SU-DHL-6 (cell line): ENCODE results near the gene STK33.

Source experiments
- H2AFZ ChIP-seq: fragments of 200-600 bp; sonication (generic); 2 replicates; pipeline ENCODE4 v1.6.1; 2014; ENCODE audit warnings: low read depth, mild to moderate bottlenecking, moderate library complexity, mixed read lengths, antibody characterized with exemption, low read length; ENCODE audit not compliant: severe bottlenecking
- H3F3A ChIP-seq: fragments of 200-600 bp; shearing (Covaris generic); 2 replicates; pipeline ENCODE4 v1.6.0; 2016; ENCODE audit warnings: antibody characterized with exemption, mild to moderate bottlenecking; ENCODE audit not compliant: insufficient read depth
- H3K27ac ChIP-seq: fragments of 200-600 bp; sonication (generic); 2 replicates; pipeline ENCODE4 v1.5.1; 2016; ENCODE audit warnings: low read depth, mild to moderate bottlenecking, low read length, moderate library complexity, mixed read lengths
- H3K27me3 ChIP-seq: fragments of 200-600 bp; sonication (generic), shearing (Covaris generic); 2 replicates; pipeline ENCODE4 v1.6.0; 2014; ENCODE audit warnings: mild to moderate bottlenecking, low read length
- H3K36me3 ChIP-seq: fragments of 200-600 bp; sonication (generic); 2 replicates; pipeline ENCODE4 v1.6.1; 2014; ENCODE audit warnings: mild to moderate bottlenecking, low read length, mixed read lengths
- H3K4me2 ChIP-seq: fragments of 300-600, 200-600 bp; shearing (Covaris generic), sonication (generic); 2 replicates; pipeline ENCODE4 v1.6.0; 2014; ENCODE audit warnings: low read length, low read depth, mild to moderate bottlenecking; ENCODE audit not compliant: poor library complexity, severe bottlenecking
- H3K4me3 ChIP-seq: fragments of 200-600 bp; sonication (generic); 2 replicates; pipeline ENCODE4 v1.5.1; 2014; ENCODE audit warnings: antibody characterized with exemption, low read length, mild to moderate bottlenecking, mixed read lengths; ENCODE audit not compliant: insufficient read depth, poor library complexity, severe bottlenecking
- H3K79me2 ChIP-seq: fragments of 200-600 bp; sonication (generic); 2 replicates; pipeline ENCODE4 v1.6.1; 2014; ENCODE audit warnings: mild to moderate bottlenecking, low read length, moderate library complexity; ENCODE audit not compliant: insufficient read depth
- H3K9ac ChIP-seq: fragments of 200-600 bp; sonication (generic); 2 replicates; pipeline ENCODE4 v1.7.0; 2014; ENCODE audit warnings: mild to moderate bottlenecking, low read length
- H3K9me2 ChIP-seq: fragments of 200-600 bp; sonication (generic); replicated peaks from 2 replicates; pipeline ENCODE4 v1.6.1; 2014; ENCODE audit warnings: low read length; ENCODE audit not compliant: insufficient read depth
- H3K9me3 ChIP-seq: fragments of 200-600 bp; sonication (generic); 2 replicates; pipeline ENCODE4 v1.6.1; 2014; ENCODE audit warnings: low read length, mixed read lengths; ENCODE audit not compliant: insufficient read depth
- H4K20me1 ChIP-seq: fragments of 200-600 bp; sonication (generic); 2 replicates; pipeline ENCODE4 v1.6.1; 2014; ENCODE audit warnings: low read depth, mild to moderate bottlenecking, antibody characterized with exemption, low read length, moderate library complexity, mixed read lengths
- CTCF ChIP-seq: fragments of 200-600 bp; sonication (generic); IDR thresholded peaks from one replicate; pipeline ENCODE4 v1.5.1; 2017; ENCODE audit warnings: antibody characterized with exemption, mild to moderate bottlenecking, low read length, moderate library complexity; ENCODE audit not compliant: insufficient read depth, poor library complexity, severe bottlenecking
- EZH2phosphoT487 ChIP-seq: fragments of 200-600 bp; sonication (generic), shearing (Covaris generic); conservative IDR thresholded peaks from 2 replicates; pipeline ENCODE4 v1.6.1; 2018; ENCODE audit warnings: mild to moderate bottlenecking, antibody characterized with exemption, low read length, moderate library complexity, mixed read lengths

STK33 gene

GRCh38 chr11:8382436-8383053 lies 211.5 kb downstream of the STK33 start:
- Histone ChIP-seq H3K9ac (no peak overlapping the region), H3K36me3 (no peaks in the 10 kb centered on the region), H3K9me3 (no peaks in the 10 kb centered on the region), H3K27ac (no peak overlapping the region), H3K4me2 (no peak overlapping the region), H3K27me3 (no peaks in the 10 kb centered on the region), H4K20me1 (no peaks in the 10 kb centered on the region), H3K9me2 (no peaks in the 10 kb centered on the region), H2AFZ (no peak overlapping the region), H3K79me2 (no peaks in the 10 kb centered on the region), H3K4me3 (no peak overlapping the region), H3F3A (no peaks in the 10 kb centered on the region)
- TF ChIP-seq CTCF (no peak), EZH2phosphoT487 (no peak)

GRCh38 chr11:8381871-8382396 lies 212.1 kb downstream of the STK33 start:
- no peak overlapping the region for H3K27ac ChIP-seq
- H3K4me2 ChIP-seq = no peak overlapping the region
- TF ChIP-seq EZH2phosphoT487 (no peak), CTCF (no peak)
- no peaks in the 10 kb centered on the region for H3K9me2 ChIP-seq
- no peaks in the 10 kb centered on the region for H3K27me3 ChIP-seq
- no peaks in the 10 kb centered on the region for H4K20me1 ChIP-seq
- H3K4me3 ChIP-seq = no peak overlapping the region
- no peak overlapping the region for H3K9ac ChIP-seq
- H3K79me2 ChIP-seq = no peaks in the 10 kb centered on the region
- H3K9me3 ChIP-seq = no peaks in the 10 kb centered on the region
- no peak overlapping the region for H2AFZ ChIP-seq
- H3K36me3 ChIP-seq = no peaks in the 10 kb centered on the region
- no peaks in the 10 kb centered on the region for H3F3A ChIP-seq

- Histone ChIP-seq H3K9ac (no peak overlapping the region), H3K4me3 (no peak overlapping the region), H2AFZ (no peak overlapping the region), H3K4me2 (no peak overlapping the region), H3K79me2 (no peaks in the 10 kb centered on the region), H4K20me1 (no peaks in the 10 kb centered on the region), H3K9me2 (no peaks in the 10 kb centered on the region), H3K9me3 (no peaks in the 10 kb centered on the region), H3F3A (no peaks in the 10 kb centered on the region), H3K27ac (no peak overlapping the region), H3K27me3 (no peaks in the 10 kb centered on the region), H3K36me3 (no peaks in the 10 kb centered on the region)
- TF ChIP-seq CTCF (no peak), EZH2phosphoT487 (no peak)
Observed at GRCh38 chr11:8381343-8381742, 212.7 kb downstream of the STK33 start.
